HG03354 (cell line): Measurements from ENCODE around the gene CXorf38.
A peak's percentile ranks its signal among the peaks of the same experiment; 100 is the strongest.

Source experiments
- ATAC-seq: cut with Tn5 transposase; IDR thresholded peaks from one replicate; pipeline ENCODE4 v1.9.1; 2021; ENCODE audit warnings: mild to moderate bottlenecking; ENCODE audit not compliant: unreplicated experiment, poor library complexity, severe bottlenecking

Gene CXorf38

GRCh38 chrX:40647307-40648197 is at the start of gene CXorf38:
CXorf38 (minus strand) TSS chrX:40647561; CDS start chrX:40647520, 41 bp downstream.
- peak; percentile 74 for ATAC-seq

- no peak for ATAC-seq
These were observed 47.4 kb upstream of the CXorf38 start for GRCh38 chrX:40694802-40695201.

- ATAC-seq = no peak
These were observed 41.6 kb upstream of the CXorf38 start for GRCh38 chrX:40688929-40689328.

GRCh38 chrX:40687169-40687568 is 39.8 kb upstream of the CXorf38 start:
- no peak for ATAC-seq

- ATAC-seq = no peak
These were observed 38.1 kb upstream of the CXorf38 start for GRCh38 chrX:40685362-40685918.

GRCh38 chrX:40684092-40684491 is 36.7 kb upstream of the CXorf38 start:
- ATAC-seq = no peak

- no peak for ATAC-seq
These were observed 35.9 kb upstream of the CXorf38 start for GRCh38 chrX:40683245-40683644.

- no peak for ATAC-seq
These were observed 23.8 kb upstream of the CXorf38 start for GRCh38 chrX:40671126-40671525.

GRCh38 chrX:40663880-40664630 is 16.7 kb upstream of the CXorf38 start:
- ATAC-seq = no peak

- ATAC-seq = no peak
These were observed 15.8 kb upstream of the CXorf38 start for GRCh38 chrX:40663078-40663740.

- ATAC-seq = no peak
These were observed 14.1 kb upstream of the CXorf38 start for GRCh38 chrX:40661489-40661888.

GRCh38 chrX:40660381-40660780 is 13.0 kb upstream of the CXorf38 start:
- no peak for ATAC-seq

- no peak for ATAC-seq
These were observed 6.2 kb upstream of the CXorf38 start for GRCh38 chrX:40653535-40653934.

- no peak for ATAC-seq
These were observed 5.3 kb upstream of the CXorf38 start for GRCh38 chrX:40652664-40653063.

- no peak for ATAC-seq
These were observed 4.4 kb upstream of the CXorf38 start for GRCh38 chrX:40651620-40652223.

- peak; percentile 23 for ATAC-seq
These were observed 663 bp downstream of the CXorf38 start for GRCh38 chrX:40646489-40647306.

- ATAC-seq = peak; percentile 41
These were observed 2.5 kb downstream of the CXorf38 start for GRCh38 chrX:40644821-40645358.

GRCh38 chrX:40644176-40644575 is 3.2 kb downstream of the CXorf38 start:
- ATAC-seq = no peak

- ATAC-seq = no peak
These were observed 9.7 kb downstream of the CXorf38 start for GRCh38 chrX:40637687-40638086.
